Activated CD4-positive, CD25-positive, alpha-beta regulatory T cell (primary cell): Measurements from ENCODE around the gene RNF144A.
"Not testable (repeated sequence)": the region's sequence is repeated elsewhere in the genome, so short reads cannot be mapped to it uniquely, and the experiment has no call there.

Experiments used
- DNase-seq, 4 experiments: peaks; one replicate each; lab custom pipeline; 2025; lab: John Stamatoyannopoulos, UW

Gene RNF144A

GRCh38 chr2:6972067-6972710 is 55.0 kb downstream of the RNF144A start:
- no peak for DNase-seq

GRCh38 chr2:6973895-6974545 is 56.8 kb downstream of the RNF144A start:
- no peak for DNase-seq

- no peak for DNase-seq
Observed at GRCh38 chr2:6975988-6976387, 58.8 kb downstream of the RNF144A start.

DNA sequence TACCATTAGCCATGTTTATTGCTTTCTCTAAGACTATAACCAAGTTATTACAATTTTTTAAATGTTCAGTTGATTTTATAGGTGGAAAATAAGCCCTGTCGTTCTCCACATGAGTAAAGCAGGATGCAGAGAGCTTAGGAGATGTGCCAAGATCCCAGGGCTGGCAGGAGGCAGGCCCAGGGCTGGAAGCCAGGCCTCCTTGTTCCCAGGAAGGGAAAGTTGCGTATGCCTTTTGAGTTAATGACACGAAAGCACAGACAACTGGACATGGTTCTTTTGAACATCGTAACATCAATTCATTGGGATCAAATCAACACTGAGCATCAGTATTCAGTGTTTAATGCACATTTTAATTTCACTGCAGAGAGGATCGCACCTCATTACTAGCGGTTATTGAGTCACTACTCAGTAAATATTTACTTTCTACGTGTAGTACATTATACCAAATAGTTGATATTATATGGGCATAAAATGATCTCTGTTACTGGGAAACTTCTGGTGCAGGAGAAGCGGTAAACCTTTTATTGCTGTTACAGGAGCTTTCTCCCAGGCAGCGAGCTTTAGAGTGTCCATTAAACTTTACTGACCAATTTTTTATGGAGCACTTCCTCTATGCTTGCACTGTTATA is 60.0 kb downstream of the RNF144A start:
- no peak for DNase-seq

- DNase-seq = no peak
Observed at GRCh38 chr2:6977786-6978185, 60.6 kb downstream of the RNF144A start.

- no peak for DNase-seq
Observed at GRCh38 chr2:6978991-6979390, 61.8 kb downstream of the RNF144A start.

GRCh38 chr2:6982449-6982848 is 65.2 kb downstream of the RNF144A start:
- DNase-seq = no peak

DNA sequence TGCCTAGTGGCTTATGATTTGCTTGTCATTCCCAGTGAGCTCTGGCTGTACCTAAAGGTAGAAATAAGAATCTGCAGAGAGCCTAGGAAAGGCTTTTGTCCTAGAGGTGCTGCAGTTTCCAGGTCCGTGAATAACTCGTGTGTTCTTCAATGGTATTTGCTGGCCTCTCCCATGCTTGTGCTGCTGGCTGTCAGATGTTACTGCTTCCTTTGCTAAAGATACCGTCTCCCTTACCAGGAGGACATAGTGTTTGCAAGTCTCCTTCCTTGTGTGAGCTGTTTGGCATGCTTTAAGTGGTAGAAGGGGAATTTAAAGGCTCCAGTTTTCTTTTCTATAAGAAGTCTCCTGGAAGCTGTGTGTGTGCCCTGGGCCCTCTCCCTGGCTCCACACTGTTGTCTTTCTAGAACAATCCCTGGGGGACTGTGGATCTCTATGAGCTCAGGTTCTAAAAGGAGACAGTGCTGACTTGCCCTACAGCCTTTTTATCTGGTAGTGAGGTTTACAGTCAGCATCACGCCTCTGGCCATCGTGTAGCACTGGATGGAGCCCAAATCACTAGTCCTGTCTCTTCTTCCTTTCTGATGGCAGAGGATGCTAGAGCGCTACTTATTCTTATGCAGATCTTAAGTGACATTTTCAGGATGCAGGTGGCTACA is 65.8 kb downstream of the RNF144A start:
- no peak for DNase-seq

DNA sequence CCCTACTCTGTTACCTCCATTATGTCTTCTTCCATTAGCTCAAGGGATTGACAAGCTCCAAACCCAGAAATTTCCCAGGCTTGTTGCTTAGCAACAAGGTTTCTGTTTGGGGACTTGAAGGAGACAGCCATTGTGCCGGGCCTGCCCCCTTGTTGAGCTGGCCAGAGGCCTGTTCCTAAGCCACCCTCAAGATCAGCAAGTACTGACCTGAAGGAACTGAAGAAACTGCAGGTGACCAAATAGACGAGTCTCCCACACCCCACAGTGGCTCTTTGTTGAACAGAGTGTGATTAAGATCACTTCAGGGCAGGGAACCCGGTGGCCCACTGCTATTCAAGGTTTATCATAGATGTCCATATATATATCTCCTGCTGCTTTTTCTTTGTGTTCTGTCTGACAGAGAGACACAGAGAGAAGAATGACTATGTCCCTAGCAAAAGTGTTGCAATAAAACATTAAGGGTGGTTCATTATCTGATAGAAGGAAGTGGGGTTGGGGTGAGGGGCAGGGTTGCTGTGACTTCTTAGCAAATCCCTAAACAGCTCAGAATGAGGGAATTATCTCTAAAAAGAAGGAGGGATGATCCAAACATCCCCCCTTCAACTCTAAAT is 69.2 kb downstream of the RNF144A start:
- no peak for DNase-seq

DNA sequence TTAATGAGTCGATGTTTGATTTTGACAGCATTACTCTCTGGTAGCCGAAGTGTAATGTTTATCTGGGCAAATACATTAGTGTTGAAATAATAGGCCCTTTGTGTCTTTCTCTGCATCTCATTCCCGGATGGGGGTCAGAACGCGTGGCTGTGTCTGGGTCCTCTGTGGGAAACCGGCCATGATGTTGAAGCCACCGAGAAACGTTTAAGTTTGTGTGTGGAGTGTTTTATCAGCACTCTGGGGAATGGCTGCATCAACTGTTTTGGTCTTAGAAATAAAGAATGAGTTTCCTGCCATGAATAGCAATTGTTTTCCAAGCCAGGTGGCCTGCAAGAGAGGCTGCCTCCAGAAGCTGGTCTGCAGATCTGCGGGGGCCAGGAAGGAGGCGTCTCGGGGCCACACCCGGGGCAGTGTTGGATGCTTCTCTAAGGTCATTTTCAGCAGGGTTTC is 69.7 kb downstream of the RNF144A start:
- no peak for DNase-seq

GRCh38 chr2:6990871-6991270 is 73.7 kb downstream of the RNF144A start:
- DNase-seq = no peak

GRCh38 chr2:6992794-6993228 is 75.6 kb downstream of the RNF144A start:
- no peak for DNase-seq

DNA sequence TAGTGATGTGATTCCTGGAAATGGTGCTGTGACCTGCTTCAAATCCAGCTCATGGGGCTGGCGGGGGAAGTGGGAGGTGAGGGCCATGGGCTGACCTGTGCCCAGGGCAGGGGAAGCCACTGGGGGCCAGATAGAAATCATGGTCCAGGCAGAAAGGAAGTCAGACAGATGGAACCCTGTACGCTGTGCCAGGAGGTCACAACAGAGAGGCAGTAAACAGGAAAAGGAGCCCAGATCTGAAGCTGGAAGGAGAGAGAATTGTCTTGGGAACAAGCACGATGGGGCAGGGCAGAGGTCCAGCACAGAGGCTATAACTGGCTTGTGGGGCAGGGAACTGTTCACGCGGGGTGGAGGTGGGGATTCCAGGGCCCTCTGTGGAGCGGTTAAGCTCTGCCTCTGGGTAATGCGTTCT is 76.0 kb downstream of the RNF144A start:
- no peak for DNase-seq

- no peak for DNase-seq
Observed at GRCh38 chr2:6993936-6994335, 76.7 kb downstream of the RNF144A start.

GRCh38 chr2:6994536-6995128 is 77.4 kb downstream of the RNF144A start:
- DNase-seq = no peak

- DNase-seq = no peak
Observed at GRCh38 chr2:6995391-6996097, 78.3 kb downstream of the RNF144A start.

- DNase-seq = no peak
Observed at GRCh38 chr2:6999211-6999877, 82.1 kb downstream of the RNF144A start.

DNA sequence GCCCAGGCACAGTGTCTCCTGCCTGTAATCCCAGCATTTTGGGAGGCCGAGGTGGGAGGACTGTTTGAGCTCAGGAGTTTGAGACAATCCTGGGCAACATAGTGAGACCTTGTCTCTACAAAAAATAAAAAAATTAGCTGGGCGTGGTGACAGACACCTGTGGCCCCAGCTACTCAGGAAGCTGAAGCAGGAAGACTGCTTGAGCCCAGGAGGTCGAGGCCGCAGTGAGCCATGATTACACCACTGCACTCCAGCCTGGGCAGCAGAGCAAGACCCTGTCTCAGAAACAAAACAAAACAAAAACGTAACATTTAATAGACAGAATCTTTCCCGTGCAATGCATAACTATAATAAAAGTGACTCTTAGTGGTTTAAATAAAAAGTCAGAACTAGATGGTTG is 84.2 kb downstream of the RNF144A start:
- DNase-seq = not testable (repeated sequence)

DNA sequence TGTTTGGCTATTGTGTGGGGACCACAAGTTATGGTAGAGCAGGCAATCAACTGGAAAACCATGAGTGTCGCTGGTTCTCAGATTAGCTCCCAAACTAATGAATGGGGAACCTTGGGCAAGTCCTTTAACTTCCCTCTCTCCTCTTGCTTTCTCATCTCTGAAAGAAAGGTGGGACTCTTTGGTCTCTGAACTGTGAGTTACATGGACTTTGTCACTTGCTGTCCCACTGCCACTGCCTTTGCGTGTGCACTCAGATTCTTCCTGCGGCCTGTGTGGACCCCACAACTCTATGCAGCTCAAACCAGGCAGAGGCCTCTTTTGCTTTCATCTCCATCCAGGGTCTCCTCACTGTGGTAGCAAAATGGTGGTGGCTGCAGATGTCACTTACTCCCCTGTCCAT is 86.7 kb downstream of the RNF144A start:
- no peak for DNase-seq

- no peak for DNase-seq
Observed at GRCh38 chr2:7004636-7005035, 87.4 kb downstream of the RNF144A start.

DNA sequence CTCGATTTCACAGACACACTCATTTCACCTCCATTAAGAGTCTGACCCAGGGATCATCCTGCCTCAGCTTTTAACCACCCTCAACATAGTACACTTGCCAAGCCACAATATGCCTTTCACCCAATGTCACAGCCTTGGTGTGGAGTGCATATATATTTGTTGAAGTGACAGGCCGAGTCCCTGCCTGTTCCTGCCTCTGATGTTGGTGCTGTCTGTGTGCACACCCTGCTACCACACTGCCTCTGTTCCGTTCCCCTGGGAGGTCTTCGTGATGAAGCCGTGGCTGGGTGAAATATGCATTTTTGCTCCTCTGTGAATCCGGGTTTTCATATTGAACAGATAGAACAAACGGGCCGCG is 90.3 kb downstream of the RNF144A start:
- no peak for DNase-seq
